GM12878 (cell line): ENCODE measurements around the gene TMEM18. TPM values are rescaled to one million over a fixed set of nuclear protein-coding genes. Genes with fewer than 3 reads are reported as not detected.

ENCODE experiments used
- BHLHE40 ChIP-seq, 2 experiments: fragments of 450-650 bp in 1 of 2; IDR thresholded peaks; 2 replicates each; pipeline ENCODE4 v1.6.1; 2011 to 2017; ENCODE audit warnings: low read depth in 2 of 2, borderline replicate concordance in 1 of 2, improper control_type of control experiment in 1 of 2, low read length in 1 of 2, mild to moderate bottlenecking in 1 of 2
- BRCA1 ChIP-seq: IDR thresholded peaks from 2 replicates; pipeline ENCODE4 v1.6.1; 2011; ENCODE audit warnings: low read depth, low read length, improper control_type of control experiment
- CREB1 ChIP-seq: IDR thresholded peaks from 2 replicates; pipeline ENCODE4 v1.6.1; 2012; ENCODE audit warnings: low read depth, mild to moderate bottlenecking, inconsistent platforms
- HCFC1 ChIP-seq: fragments of 150-350 bp; IDR thresholded peaks from 2 replicates; pipeline ENCODE4 v1.6.1; 2014; ENCODE audit warnings: low read length
- MLLT1 ChIP-seq: fragments of 450-650 bp; IDR thresholded peaks from 2 replicates; pipeline ENCODE4 v1.6.1; 2016; ENCODE audit warnings: mild to moderate bottlenecking
- NRF1 ChIP-seq: conservative IDR thresholded peaks from 2 replicates; pipeline ENCODE4 v1.6.1; 2011; ENCODE audit warnings: mild to moderate bottlenecking, low read depth, low read length, improper control_type of control experiment
- SREBF1 ChIP-seq: IDR thresholded peaks from 2 replicates; pipeline ENCODE4 v1.6.1; 2012; ENCODE audit warnings: mild to moderate bottlenecking, low read length
- ZNF592 ChIP-seq: fragments of 450-650 bp; IDR thresholded peaks from 2 replicates; pipeline ENCODE4 v1.6.1; 2017; ENCODE audit warnings: mild to moderate bottlenecking, moderate library complexity
- polyA plus RNA-seq, 11 experiments: library from polyadenylated mRNA; depleted of rRNA in 4 of 11; unstranded in 6 of 11; stranded (reverse) in 5 of 11; fragments of >200 nt; fragmentation: Nextera tagmentation in 4 of 11; fragmentation: Illumina TruSeq in 1 of 11; extraction: Ambion mirVana in 4 of 11; extraction: Trizol in 1 of 11; gene quantifications; 1 replicate in 1 of 11; 2 replicates in 10 of 11; pipeline versions ENCODE4 v1.2.1 to v1.2.3, GENCODE V29; 2011 to 2016; ENCODE audit warnings: inconsistent platforms in 2 of 11, missing spikeins in 2 of 11, low read depth in 1 of 11
- total RNA-seq, 4 experiments: library from RNA; depleted of rRNA in 3 of 4; stranded (reverse); fragments of >200 nt in 3 of 4; fragmentation: Illumina TruSeq in 1 of 4; extraction: Trizol in 1 of 4; gene quantifications; 2 replicates each; pipeline versions ENCODE4 v1.2.1 to v1.2.3, GENCODE V29; 2013 to 2021

The TMEM18 gene
- total and polyA plus RNA-seq, 10 of the 15 experiments (the other 5 are each of a cell fraction or from before 2014, with no cell fraction given): 11.2 to 56.3 (median 26.0) TPM

GRCh38 chr2:623130-623922, 53.9 kb downstream of the TMEM18 start (continued):
- TF ChIP-seq ZNF592 (no peak), BRCA1 (no peak), HCFC1 (no peak), BHLHE40 (IDR thresholded peaks at IDR 0.05; ENCODE audit: borderline replicate concordance in 1 of 2, low read depth in 2 of 2, low read length in 1 of 2) (no peak), CREB1 (no peak), NRF1 (no peak), MLLT1 (no peak), SREBF1 (no peak)
